ENCODE results near the gene KRT81.
A peak's percentile ranks its signal among the peaks of the same experiment; 100 is the strongest.

The KRT81 gene

GRCh38 chr12:52291267-52291935 lies at the start of gene KRT81:
TSS of gene KRT81 (minus strand) at chr12:52291534. CDS start at chr12:52291465, 69 bp downstream.
- no peak for TF ChIP-seq GATA3 (IDR thresholded peaks at IDR 0.05; ENCODE audit: low read depth, low read length)
- TF ChIP-seq GATA2 (IDR thresholded peaks at IDR 0.05; ENCODE audit: low read depth, low read length) = no peak

GRCh38 chr12:52338241-52338960 lies 47.1 kb upstream of the KRT81 start:
- no peak for TF ChIP-seq GATA2 (IDR thresholded peaks at IDR 0.05; ENCODE audit: low read depth, low read length)
- TF ChIP-seq GATA3 (IDR thresholded peaks at IDR 0.05; ENCODE audit: low read depth, low read length) = no peak

- TF ChIP-seq GATA2 (IDR thresholded peaks at IDR 0.05; ENCODE audit: low read depth, low read length) = no peak
- no peak for TF ChIP-seq GATA3 (IDR thresholded peaks at IDR 0.05; ENCODE audit: low read depth, low read length)
Observed at GRCh38 chr12:52337054-52337453, 45.7 kb upstream of the KRT81 start.

- no peak for TF ChIP-seq GATA3 (IDR thresholded peaks at IDR 0.05; ENCODE audit: low read depth, low read length)
- no peak for TF ChIP-seq GATA2 (IDR thresholded peaks at IDR 0.05; ENCODE audit: low read depth, low read length)
Observed at GRCh38 chr12:52336641-52337040, 45.3 kb upstream of the KRT81 start.

- peak; percentile 92 for TF ChIP-seq GATA2 (IDR thresholded peaks at IDR 0.05; ENCODE audit: low read depth, low read length)
- TF ChIP-seq GATA3 (IDR thresholded peaks at IDR 0.05; ENCODE audit: low read depth, low read length) = no peak
Observed at GRCh38 chr12:52335598-52336262, 44.4 kb upstream of the KRT81 start.

GRCh38 chr12:52334185-52334584 lies 42.9 kb upstream of the KRT81 start:
- no peak for TF ChIP-seq GATA2 (IDR thresholded peaks at IDR 0.05; ENCODE audit: low read depth, low read length)
- TF ChIP-seq GATA3 (IDR thresholded peaks at IDR 0.05; ENCODE audit: low read depth, low read length) = no peak

GRCh38 chr12:52333321-52333720 lies 42.0 kb upstream of the KRT81 start:
- TF ChIP-seq GATA2 (IDR thresholded peaks at IDR 0.05; ENCODE audit: low read depth, low read length) (peak; percentile 97), GATA3 (IDR thresholded peaks at IDR 0.05; ENCODE audit: low read depth, low read length) (peak; percentile 91)

GRCh38 chr12:52332381-52332780 lies 41.0 kb upstream of the KRT81 start:
- TF ChIP-seq GATA2 (IDR thresholded peaks at IDR 0.05; ENCODE audit: low read depth, low read length) (no peak), GATA3 (IDR thresholded peaks at IDR 0.05; ENCODE audit: low read depth, low read length) (no peak)

GRCh38 chr12:52331833-52332232 lies 40.5 kb upstream of the KRT81 start:
- TF ChIP-seq GATA2 (IDR thresholded peaks at IDR 0.05; ENCODE audit: low read depth, low read length) = no peak
- no peak for TF ChIP-seq GATA3 (IDR thresholded peaks at IDR 0.05; ENCODE audit: low read depth, low read length)

GRCh38 chr12:52331039-52331438 lies 39.7 kb upstream of the KRT81 start:
- TF ChIP-seq GATA2 (IDR thresholded peaks at IDR 0.05; ENCODE audit: low read depth, low read length) (no peak), GATA3 (IDR thresholded peaks at IDR 0.05; ENCODE audit: low read depth, low read length) (no peak)

GRCh38 chr12:52327830-52328500 lies 36.6 kb upstream of the KRT81 start:
- TF ChIP-seq GATA2 (IDR thresholded peaks at IDR 0.05; ENCODE audit: low read depth, low read length) (no peak), GATA3 (IDR thresholded peaks at IDR 0.05; ENCODE audit: low read depth, low read length) (no peak)

GRCh38 chr12:52327052-52327829 lies 35.9 kb upstream of the KRT81 start:
- no peak for TF ChIP-seq GATA3 (IDR thresholded peaks at IDR 0.05; ENCODE audit: low read depth, low read length)
- no peak for TF ChIP-seq GATA2 (IDR thresholded peaks at IDR 0.05; ENCODE audit: low read depth, low read length)

GRCh38 chr12:52324153-52324444 lies 32.8 kb upstream of the KRT81 start:
- TF ChIP-seq GATA3 (IDR thresholded peaks at IDR 0.05; ENCODE audit: low read depth, low read length) (no peak), GATA2 (IDR thresholded peaks at IDR 0.05; ENCODE audit: low read depth, low read length) (no peak)
